ENCODE results near the gene AIMP1. TPM values are rescaled to one million over a fixed set of nuclear protein-coding genes. Genes with fewer than 3 reads are reported as not detected.

AIMP1 gene
- 10 to 100 TPM; 42.6 to 51.9 (median 46.9) TPM for total RNA-seq
- long read RNA-seq, donor 1, transcript AIMP1-202 (7 exons, 2,586 nt): major isoform, 42 of 55 reads
- long read RNA-seq, donor 1, partial matches to known transcripts: 9 of 55 reads
- long read RNA-seq, donor 1, other reads (novel, unspliced or antisense): 4 of 55 reads
- long read RNA-seq, donor 2, transcript AIMP1-202 (7 exons, 2,586 nt): major isoform, 9 of 37 reads
- long read RNA-seq, donor 2, partial matches to known transcripts: 25 of 37 reads
- long read RNA-seq, donor 2, other reads (novel, unspliced or antisense): 3 of 37 reads

GRCh38 chr4:106315968-106316772, at the start of gene AIMP1, which contains the start of gene TBCK:
AIMP1 (plus strand) TSS chr4:106316550; CDS start chr4:106325010, 8,460 bp downstream.
TBCK (minus strand) TSS chr4:106316209; CDS start chr4:106308960, 7,249 bp downstream.
- Histone ChIP-seq H3K4me1 (ENCODE audit: low read depth) (peaks cover 8% of the 10 kb centered on the region), H3K9me3 (no peaks in the 10 kb centered on the region), H3K4me3 (peak within 1 kb of the TSS; percentile 67), H3K36me3 (ENCODE audit: low read depth) (no peaks in the 10 kb centered on the region)
- peak; percentile 91 to 94 (median 91) for DNase-seq
- intact Hi-C loops (cut with DNase I, micrococcal nuclease): no loop called here
- ATAC-seq: peak; percentile 97
- TF ChIP-seq, protein P1, sequence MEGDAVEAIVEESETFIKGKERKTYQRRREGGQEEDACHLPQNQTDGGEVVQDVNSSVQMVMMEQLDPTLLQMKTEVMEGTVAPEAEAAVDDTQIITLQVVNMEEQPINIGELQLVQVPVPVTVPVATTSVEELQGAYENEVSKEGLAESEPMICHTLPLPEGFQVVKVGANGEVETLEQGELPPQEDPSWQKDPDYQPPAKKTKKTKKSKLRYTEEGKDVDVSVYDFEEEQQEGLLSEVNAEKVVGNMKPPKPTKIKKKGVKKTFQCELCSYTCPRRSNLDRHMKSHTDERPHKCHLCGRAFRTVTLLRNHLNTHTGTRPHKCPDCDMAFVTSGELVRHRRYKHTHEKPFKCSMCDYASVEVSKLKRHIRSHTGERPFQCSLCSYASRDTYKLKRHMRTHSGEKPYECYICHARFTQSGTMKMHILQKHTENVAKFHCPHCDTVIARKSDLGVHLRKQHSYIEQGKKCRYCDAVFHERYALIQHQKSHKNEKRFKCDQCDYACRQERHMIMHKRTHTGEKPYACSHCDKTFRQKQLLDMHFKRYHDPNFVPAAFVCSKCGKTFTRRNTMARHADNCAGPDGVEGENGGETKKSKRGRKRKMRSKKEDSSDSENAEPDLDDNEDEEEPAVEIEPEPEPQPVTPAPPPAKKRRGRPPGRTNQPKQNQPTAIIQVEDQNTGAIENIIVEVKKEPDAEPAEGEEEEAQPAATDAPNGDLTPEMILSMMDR (IDR thresholded peaks at IDR 0.05): no peak

DNA sequence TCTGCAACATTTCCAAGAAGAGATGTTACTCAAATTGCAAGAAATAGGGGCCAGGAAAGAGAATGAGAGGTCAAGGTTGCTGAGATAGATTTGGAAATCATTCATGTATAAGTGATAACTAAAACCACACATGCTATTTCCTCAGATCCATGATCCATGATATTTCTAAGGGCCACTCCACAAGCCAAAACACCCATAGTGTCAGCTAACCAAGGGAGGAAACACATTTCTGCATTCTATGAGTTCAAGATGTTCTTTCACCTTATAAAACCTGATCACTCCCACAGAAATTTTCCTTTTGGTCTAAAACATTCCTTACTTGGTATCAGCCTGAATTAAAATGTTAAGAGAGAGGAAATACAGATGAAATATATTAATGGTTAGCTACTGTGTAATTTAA, 47.6 kb upstream of the AIMP1 start:
- Histone ChIP-seq H3K9me3 (no peaks in the 10 kb centered on the region), H3K4me1 (ENCODE audit: low read depth) (peaks cover 5% of the 10 kb centered on the region), H3K4me3 (no peak overlapping the region), H3K36me3 (ENCODE audit: low read depth) (no peaks in the 10 kb centered on the region)
- DNase-seq: no peak
- intact Hi-C loops (cut with DNase I, micrococcal nuclease): no loop called here
- no peak for ATAC-seq
- TF ChIP-seq, protein P1 (IDR thresholded peaks at IDR 0.05): no peak

DNA sequence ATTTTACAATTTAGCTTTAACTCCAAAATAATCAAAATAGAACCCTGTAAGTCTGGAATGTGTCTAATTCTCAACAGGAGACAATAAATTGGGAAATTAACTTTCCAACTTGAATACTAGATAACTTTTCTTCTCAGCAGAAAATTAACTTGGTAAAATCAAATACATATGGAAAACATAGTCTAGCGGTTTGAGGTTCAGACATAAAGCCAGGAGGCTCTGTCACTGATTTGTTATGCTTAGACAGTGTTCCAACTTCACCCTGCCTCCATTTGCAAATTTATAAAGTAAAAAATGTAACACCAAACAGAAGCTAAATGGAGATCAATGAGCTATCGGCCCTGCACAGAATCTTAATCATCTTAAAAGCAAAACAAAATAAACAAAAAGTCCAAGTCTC, 46.6 kb upstream of the AIMP1 start:
- Histone ChIP-seq H3K9me3 (no peaks in the 10 kb centered on the region), H3K36me3 (ENCODE audit: low read depth) (no peaks in the 10 kb centered on the region), H3K4me1 (ENCODE audit: low read depth) (no peaks in the 10 kb centered on the region), H3K4me3 (no peak overlapping the region)
- intact Hi-C loops (cut with DNase I, micrococcal nuclease): no loop called here
- TF ChIP-seq, protein P1 (IDR thresholded peaks at IDR 0.05): no peak
- DNase-seq: no peak
- ATAC-seq: no peak

GRCh38 chr4:106270736-106271135, 45.6 kb upstream of the AIMP1 start:
- no peak for ATAC-seq
- TF ChIP-seq, protein P1 (IDR thresholded peaks at IDR 0.05): no peak
- intact Hi-C loops (cut with DNase I, micrococcal nuclease): no loop called here
- Histone ChIP-seq H3K4me1 (ENCODE audit: low read depth) (no peaks in the 10 kb centered on the region), H3K36me3 (ENCODE audit: low read depth) (no peaks in the 10 kb centered on the region), H3K4me3 (no peak overlapping the region), H3K9me3 (no peaks in the 10 kb centered on the region)
- no peak for DNase-seq

- Histone ChIP-seq H3K36me3 (ENCODE audit: low read depth) (no peaks in the 10 kb centered on the region), H3K4me1 (ENCODE audit: low read depth) (no peaks in the 10 kb centered on the region), H3K4me3 (no peak overlapping the region), H3K9me3 (no peaks in the 10 kb centered on the region)
- ATAC-seq: no peak
- no peak for DNase-seq
- intact Hi-C loops (cut with DNase I, micrococcal nuclease): no loop called here
- TF ChIP-seq, protein P1 (IDR thresholded peaks at IDR 0.05): no peak
Observed at GRCh38 chr4:106273831-106274230, 42.5 kb upstream of the AIMP1 start.

Measured in mucosa of descending colon (tissue), 3 donors.